ENCODE data around the gene PLCB1. TPM values are rescaled to one million over a fixed set of nuclear protein-coding genes. Genes with fewer than 3 reads are reported as not detected.

PLCB1 gene
- total and polyA plus RNA-seq, 2 of the 4 experiments (the other 2 are of a cell fraction): 5.6 to 16.1 TPM

DNA sequence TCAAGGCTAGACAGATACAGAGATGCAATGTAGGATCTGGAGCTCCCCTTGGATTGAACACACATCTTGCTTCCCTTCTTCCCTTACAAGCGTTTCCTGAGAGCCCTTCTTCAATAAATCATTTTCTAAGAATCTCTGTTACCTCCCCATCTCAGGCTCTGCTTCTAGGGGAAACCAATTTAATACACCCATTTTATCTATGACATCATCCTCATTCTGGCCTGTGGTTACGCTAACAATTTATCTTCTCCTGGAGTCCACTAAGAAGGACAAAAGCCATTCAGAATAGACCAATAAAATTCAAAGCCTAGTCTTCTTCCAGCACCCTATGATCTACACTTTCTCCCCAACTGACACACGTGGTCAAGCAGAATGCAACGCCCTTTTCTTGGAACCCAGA is 390.1 kb downstream of the PLCB1 start:
- no peaks in the 10 kb centered on the region for H3K27me3 ChIP-seq (ENCODE audit: control insufficient read depth, insufficient read depth, low read length)
- no peaks in the 10 kb centered on the region for H3K36me3 ChIP-seq (ENCODE audit: control insufficient read depth, insufficient read depth, low read length)
- no TSS peak for BruUV-seq (replicated peaks)
- no peak overlapping the region for H4K5ac ChIP-seq (ENCODE audit: low read depth, low read length)
- in situ Hi-C loops (cut with MboI; ENCODE audit: low sequenced_read_pairs): no loop called here
- H2BK15ac ChIP-seq (ENCODE audit: low read depth, low read length): no peak overlapping the region
- no peaks in the 10 kb centered on the region for H3K9me3 ChIP-seq (ENCODE audit: control insufficient read depth, insufficient read depth, low read length)
- no peak overlapping the region for H2BK5ac ChIP-seq (ENCODE audit: low read depth, low read length, poor library complexity, severe bottlenecking)
- no peak overlapping the region for H2AK9ac ChIP-seq (replicated peaks; ENCODE audit: low read depth, low read length, poor library complexity)
- CTCF ChIA-PET: no interaction called here
- no peak for TF ChIP-seq RAD21 (IDR thresholded peaks at IDR 0.05; ENCODE audit: low read length)
- TF ChIP-seq RCOR1 (IDR thresholded peaks at IDR 0.05; ENCODE audit: insufficient replicate concordance, low read length): no peak
- TF ChIP-seq RFX5 (IDR thresholded peaks at IDR 0.05; ENCODE audit: low read depth, low read length): no peak
- no peak for TF ChIP-seq CEBPB (IDR thresholded peaks at IDR 0.05; ENCODE audit: low read depth, low read length)
- no peak for TF ChIP-seq MAZ (IDR thresholded peaks at IDR 0.05; ENCODE audit: borderline replicate concordance, low read depth, low read length)
- no peak overlapping the region for H3K23ac ChIP-seq (ENCODE audit: low read depth, low read length)
- H3K79me1 ChIP-seq (ENCODE audit: low read depth in 1 of 2, low read length in 2 of 2): no peaks in the 10 kb centered on the region
- H3K4me2 ChIP-seq (ENCODE audit: low read depth, low read length): no peak overlapping the region
- H4K91ac ChIP-seq (ENCODE audit: insufficient read depth, low read depth, low read length): no peak overlapping the region
- H3K4me1 ChIP-seq (ENCODE audit: control insufficient read depth, insufficient read depth, low read length): no peaks in the 10 kb centered on the region; the same call in 1 of the 2 replicates
- H3K56ac ChIP-seq (ENCODE audit: extremely low read depth, insufficient read depth, low read length): no peak overlapping the region
- no peak for DNase-seq
- no peak overlapping the region for H2BK120ac ChIP-seq (ENCODE audit: low read depth, low read length)
- POLR2A ChIA-PET (ENCODE audit: unreplicated experiment): no interaction called here
- H3K4me3 ChIP-seq (ENCODE audit: insufficient read depth, low read depth, low read length): no peak overlapping the region
- no peak overlapping the region for H3K4ac ChIP-seq (ENCODE audit: low read depth, low read length)
- H2AK5ac ChIP-seq (ENCODE audit: low read depth, low read length): no peak overlapping the region
- H3K18ac ChIP-seq (ENCODE audit: low read depth, low read length): no peak overlapping the region
- H3K9me1 ChIP-seq (ENCODE audit: insufficient read depth, low read length): no peaks in the 10 kb centered on the region
- no peak overlapping the region for H2BK20ac ChIP-seq (ENCODE audit: low read depth, low read length)
- no peak overlapping the region for H3K14ac ChIP-seq (replicated peaks; ENCODE audit: low read depth, low read length)
- H2AFZ ChIP-seq (replicated peaks; ENCODE audit: low read length, poor library complexity): no peak overlapping the region
- intact Hi-C loops (cut with micrococcal nuclease): no loop called here
- no peak overlapping the region for H3K27ac ChIP-seq (ENCODE audit: insufficient read depth, low read length)
- H4K8ac ChIP-seq (ENCODE audit: low read depth in 2 of 2, low read length in 2 of 2): no peak overlapping the region
- H3K9ac ChIP-seq (ENCODE audit: low read depth, low read length): no peak overlapping the region
- WGBS, 2 experiments (ENCODE audit: extremely low coverage in 2 of 2, insufficient read length in 1 of 2): 50% methylated on average over 1 of the region's 4 CpGs; no CpG with 5 or more reads in 1 of the 2 experiments
- no peaks in the 10 kb centered on the region for H4K20me1 ChIP-seq (ENCODE audit: insufficient read depth, low read length)
- dilution Hi-C loops (cut with HindIII; ENCODE audit: low sequenced_read_pairs, unreplicated experiment): no loop called here
- no peak for ATAC-seq (ENCODE audit: low read depth)
